B cell (primary cell): ENCODE measurements around the gene ITPK1.

Experiments used
- CTCF ChIP-seq: fragments of 200-600 bp; IDR thresholded peaks from one replicate; pipeline ENCODE4 v1.8.0; 2022; ENCODE audit warnings: antibody characterized with exemption, mild to moderate bottlenecking
- EZH2 ChIP-seq: IDR thresholded peaks from 2 replicates; pipeline ENCODE4 v1.6.1; 2012; ENCODE audit warnings: borderline replicate concordance, low read depth, mild to moderate bottlenecking, moderate library complexity, low read length; ENCODE audit not compliant: insufficient read depth, poor library complexity, severe bottlenecking

GRCh38 chr14:93085911-93086310 lies 29.8 kb downstream of the ITPK1 start:
- no peak for TF ChIP-seq CTCF
- no peak for TF ChIP-seq EZH2
